Measurements from ENCODE around the gene PXMP4. TPM values are rescaled to one million over a fixed set of nuclear protein-coding genes. Genes with fewer than 3 reads are reported as not detected.

The PXMP4 gene
- polyA plus RNA-seq, 1 experiment: 11.2 TPM

GRCh38 chr20:33728463-33728862 is 8.4 kb upstream of the PXMP4 start:
- no peak for TF ChIP-seq CTCF (IDR thresholded peaks at IDR 0.05; ENCODE audit: insufficient read depth, low read depth, low read length)

GRCh38 chr20:33727806-33728205 is 7.7 kb upstream of the PXMP4 start:
- Histone ChIP-seq H3K27me3 (ENCODE audit: control insufficient read depth, insufficient read depth, low read length) (no peaks in the 10 kb centered on the region), H3K36me3 (ENCODE audit: control insufficient read depth, insufficient read depth, low read length) (no peaks in the 10 kb centered on the region), H3K4me3 (ENCODE audit: low read depth, low read length) (no peak overlapping the region)
- no peak for TF ChIP-seq CTCF (IDR thresholded peaks at IDR 0.05; ENCODE audit: insufficient read depth, low read depth, low read length)
- POLR2A ChIA-PET: no interaction called here
- DNase-seq (ENCODE audit: low read depth): no peak
- CTCF ChIA-PET: no interaction called here

More at GRCh38 chr20:33728463-33728862, 8.4 kb upstream of the PXMP4 start:
- Histone ChIP-seq H3K27me3 (ENCODE audit: control insufficient read depth, insufficient read depth, low read length) (no peaks in the 10 kb centered on the region), H3K4me3 (ENCODE audit: low read depth, low read length) (no peak overlapping the region), H3K36me3 (ENCODE audit: control insufficient read depth, insufficient read depth, low read length) (no peaks in the 10 kb centered on the region)
- ChIA-PET POLR2A (no interaction called here), CTCF (interaction anchor here (0.8 kb wide), 1 partner anchor 284 kb away, joined by 3 read pairs; no protein-coding TSS in a partner anchor)
- DNase-seq (ENCODE audit: low read depth): no peak

- ChIA-PET POLR2A (no interaction called here), CTCF (interaction anchor here (1.2 to 1.5 kb wide), 2 partner anchors 10 to 30 kb away, joined by 4 read pairs; no protein-coding TSS in a partner anchor)
- TF ChIP-seq CTCF (IDR thresholded peaks at IDR 0.05; ENCODE audit: insufficient read depth, low read depth, low read length): no peak
- H3K27me3 ChIP-seq (ENCODE audit: control insufficient read depth, insufficient read depth, low read length): no peaks in the 10 kb centered on the region
- H3K36me3 ChIP-seq (ENCODE audit: control insufficient read depth, insufficient read depth, low read length): no peaks in the 10 kb centered on the region
- H3K4me3 ChIP-seq (ENCODE audit: low read depth, low read length): no peak overlapping the region
- DNase-seq (ENCODE audit: low read depth): no peak
These were observed 7.0 kb upstream of the PXMP4 start for GRCh38 chr20:33727115-33727479.

- POLR2A ChIA-PET: no interaction called here
- TF ChIP-seq CTCF (IDR thresholded peaks at IDR 0.05; ENCODE audit: insufficient read depth, low read depth, low read length): no peak
- CTCF ChIA-PET: interaction anchor here (0.6 to 1.5 kb wide), 6 partner anchors 8 to 83 kb away, joined by 3 to 4 read pairs (median 3); partner anchors contain the start of gene ACTL10
- Histone ChIP-seq H3K27me3 (ENCODE audit: control insufficient read depth, insufficient read depth, low read length) (no peaks in the 10 kb centered on the region), H3K4me3 (ENCODE audit: low read depth, low read length) (no peak overlapping the region), H3K36me3 (ENCODE audit: control insufficient read depth, insufficient read depth, low read length) (no peaks in the 10 kb centered on the region)
- no peak for DNase-seq (ENCODE audit: low read depth)
These were observed 5.6 kb upstream of the PXMP4 start for GRCh38 chr20:33725607-33726264.

GRCh38 chr20:33724439-33725094 is 4.5 kb upstream of the PXMP4 start:
- no peak for TF ChIP-seq CTCF (IDR thresholded peaks at IDR 0.05; ENCODE audit: insufficient read depth, low read depth, low read length)
- POLR2A ChIA-PET: no interaction called here
- no peak for DNase-seq (ENCODE audit: low read depth)
- Histone ChIP-seq H3K36me3 (ENCODE audit: control insufficient read depth, insufficient read depth, low read length) (no peaks in the 10 kb centered on the region), H3K27me3 (ENCODE audit: control insufficient read depth, insufficient read depth, low read length) (no peaks in the 10 kb centered on the region), H3K4me3 (ENCODE audit: low read depth, low read length) (no peak overlapping the region)
- CTCF ChIA-PET: interaction anchor here (1.0 to 1.1 kb wide), 2 partner anchors 9 to 56 kb away, joined by 3 read pairs; no protein-coding TSS in a partner anchor
